ELR (cell line): ENCODE measurements around the gene LGALS9.
"Not testable (repeated sequence)": the region's sequence is repeated elsewhere in the genome, so short reads cannot be mapped to it uniquely, and the experiment has no call there.

ENCODE experiments used
- DNase-seq: peaks from one replicate; pipeline ENCODE4 v3.0.0-alpha.2; 2015; ENCODE audit warnings: low read depth

The LGALS9 gene

DNA sequence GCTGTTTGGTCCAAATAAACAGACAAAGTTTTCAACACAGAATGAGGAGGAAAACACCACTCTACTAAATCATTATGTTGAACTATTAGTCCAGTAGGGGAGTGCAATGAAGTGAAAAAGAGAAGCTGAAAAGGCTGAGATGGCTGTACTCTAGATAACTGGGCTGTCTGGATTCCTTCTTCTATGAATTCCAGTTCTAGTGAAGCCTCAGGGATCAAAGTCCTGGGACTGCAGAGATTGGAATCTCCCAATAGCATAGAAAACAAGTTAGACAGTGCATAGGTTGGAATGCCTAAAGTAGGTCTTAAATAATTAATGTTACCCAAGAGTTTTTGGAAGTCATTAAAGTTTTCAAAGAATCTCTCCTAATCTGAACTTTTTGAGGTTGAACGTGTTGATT, 59.9 kb downstream of the LGALS9 start:
- DNase-seq: no peak

DNA sequence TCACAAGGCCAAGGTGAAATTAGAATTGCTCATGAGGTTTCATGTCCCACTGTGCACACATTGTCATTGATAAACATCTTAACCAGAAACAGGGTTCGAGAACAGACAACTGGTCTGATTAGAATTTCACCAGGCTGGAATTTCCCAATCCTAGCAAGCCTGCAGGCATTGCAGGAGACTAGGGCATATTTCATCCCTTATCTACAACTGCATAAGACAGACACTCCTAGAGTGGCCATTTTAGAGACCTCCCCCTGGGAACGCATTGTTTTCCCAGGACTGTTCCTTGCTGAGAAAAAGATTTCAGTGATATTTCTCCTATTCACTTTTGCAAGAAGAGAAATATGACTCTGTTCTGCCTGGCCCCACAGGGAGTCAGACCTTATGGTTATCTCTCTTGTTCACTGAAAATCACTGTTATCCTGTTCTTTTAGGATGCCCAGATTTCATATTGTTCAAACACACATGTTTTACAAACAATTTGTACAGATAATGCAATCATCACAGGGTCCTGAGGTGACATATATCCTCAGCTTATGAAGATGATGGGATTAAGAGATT, 64.3 kb downstream of the LGALS9 start:
- not testable (repeated sequence) for DNase-seq
